HG03565 (cell line): ENCODE measurements around the gene STBD1.
"Not testable (repeated sequence)": the region's sequence is repeated elsewhere in the genome, so short reads cannot be mapped to it uniquely, and the experiment has no call there.

Experiments
- ATAC-seq: cut with Tn5 transposase; IDR thresholded peaks from one replicate; pipeline ENCODE4 v1.9.1; 2021; ENCODE audit warnings: mild to moderate bottlenecking, moderate library complexity; ENCODE audit not compliant: unreplicated experiment

The STBD1 gene

GRCh38 chr4:76315267-76315918 lies 8.9 kb downstream of the STBD1 start:
- ATAC-seq = no peak

- no peak for ATAC-seq
Measured at GRCh38 chr4:76316131-76316530, 9.6 kb downstream of the STBD1 start.

GRCh38 chr4:76322236-76322635 lies 15.7 kb downstream of the STBD1 start:
- no peak for ATAC-seq

- ATAC-seq = no peak
Measured at GRCh38 chr4:76325072-76325471, 18.5 kb downstream of the STBD1 start.

- no peak for ATAC-seq
Measured at GRCh38 chr4:76326515-76326914, 20.0 kb downstream of the STBD1 start.

GRCh38 chr4:76334885-76335284 lies 28.4 kb downstream of the STBD1 start:
- no peak for ATAC-seq

- ATAC-seq = no peak
Measured at GRCh38 chr4:76339364-76339763, 32.8 kb downstream of the STBD1 start.

- ATAC-seq = no peak
Measured at GRCh38 chr4:76341063-76341462, 34.5 kb downstream of the STBD1 start.

- ATAC-seq = no peak
Measured at GRCh38 chr4:76342191-76342590, 35.7 kb downstream of the STBD1 start.

- no peak for ATAC-seq
Measured at GRCh38 chr4:76342803-76343202, 36.3 kb downstream of the STBD1 start.

GRCh38 chr4:76354517-76355473 lies 48.3 kb downstream of the STBD1 start:
- no peak for ATAC-seq

- no peak for ATAC-seq
Measured at GRCh38 chr4:76357981-76358380, 51.4 kb downstream of the STBD1 start.

- ATAC-seq = not testable (repeated sequence)
Measured at GRCh38 chr4:76359881-76360466, 53.4 kb downstream of the STBD1 start.
